Stimulated activated CD8-positive, alpha-beta memory T cell treated with anti-CD3 and anti-CD28 coated beads, Interleukin-12 subunit alpha, Interleukin-12 subunit beta, amount 100 ng/mL, for 4 hours (primary cell): ENCODE results near the gene PPM1M.

ENCODE experiments used
- DNase-seq: peaks from one replicate; pipeline ENCODE4 v3.0.0-alpha.2; 2020; ENCODE audit warnings: low read depth

The PPM1M gene

DNA sequence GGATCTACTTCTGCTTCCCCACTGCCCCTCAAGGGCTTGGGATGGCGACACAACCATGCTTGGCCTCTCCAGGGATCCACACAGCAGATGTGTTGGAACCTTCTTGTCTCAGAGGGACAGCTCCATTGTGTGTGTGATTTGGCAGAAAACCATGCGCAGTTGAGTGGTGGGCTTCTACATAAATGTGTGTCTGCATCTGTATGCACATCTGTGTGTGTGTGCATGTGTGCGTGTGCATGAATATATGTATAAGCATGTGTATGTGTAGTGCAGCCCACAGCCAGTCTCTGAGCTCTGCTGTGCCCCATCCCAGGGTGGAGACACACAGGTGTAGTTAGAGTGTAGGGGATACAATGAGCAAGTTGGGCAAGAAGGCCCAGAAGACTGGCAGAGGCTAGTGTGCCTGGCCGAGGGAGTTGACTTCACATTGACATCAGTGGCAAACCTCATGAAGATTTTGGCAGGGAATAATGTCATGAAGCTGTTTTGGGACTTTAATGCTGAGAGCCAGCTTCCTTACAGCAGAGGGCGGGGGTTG, 50.2 kb downstream of the PPM1M start:
- no peak for DNase-seq

GRCh38 chr3:52297242-52298148, 51.9 kb downstream of the PPM1M start:
- no peak for DNase-seq

GRCh38 chr3:52298149-52299098, 52.9 kb downstream of the PPM1M start:
- no peak for DNase-seq

DNA sequence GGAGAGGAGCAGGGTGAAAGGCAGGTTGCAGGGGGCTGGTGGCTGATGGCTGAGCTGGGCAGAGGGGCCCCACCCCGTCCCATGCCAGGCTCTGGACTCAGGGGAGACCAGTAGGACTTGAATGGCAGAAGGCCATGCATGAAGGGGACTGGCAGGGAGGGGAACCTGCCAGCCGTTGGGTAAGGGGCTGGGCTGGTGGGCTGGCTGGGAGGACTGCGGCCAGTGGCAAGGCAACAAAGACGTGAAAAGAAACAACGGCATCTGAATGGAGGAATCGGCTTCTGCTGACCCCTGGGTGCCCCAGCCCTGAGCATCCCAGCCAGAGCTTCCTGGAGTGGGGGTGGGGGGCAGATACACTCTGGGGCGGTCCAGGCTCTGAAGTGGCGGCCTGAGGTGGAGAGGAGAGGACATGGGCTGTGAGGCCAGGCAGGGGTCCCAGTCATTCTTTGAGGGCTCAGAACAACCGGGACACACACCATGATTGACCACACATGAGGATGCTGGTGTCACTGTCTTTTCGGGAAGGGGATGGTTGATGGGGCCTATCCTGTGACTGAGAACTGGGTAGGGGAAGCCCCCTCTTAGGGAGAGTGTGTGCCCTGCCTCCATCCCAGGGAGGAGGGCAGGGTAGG, 53.8 kb downstream of the PPM1M start:
- DNase-seq: no peak
